Gastroesophageal sphincter (tissue), 4 donors: ENCODE data around the gene GOLGA6L2. TPM values are rescaled to one million over a fixed set of nuclear protein-coding genes. Genes with fewer than 3 reads are reported as not detected.

Experiments
- ATAC-seq: fragments of 150-250 bp; one replicate; pipeline ENCODE4 v1.9.1; 2016; ENCODE audit warnings: mild to moderate bottlenecking, moderate library complexity
- H3K27ac ChIP-seq, 4 donors: fragments of 200-600 bp; sonication (generic) in 3 of 4; 1 replicate in 3 of 4; 2 replicates in 1 of 4; pipeline ENCODE4 v1.5.1; 2016 to 2019
- H3K27me3 ChIP-seq: fragments of 200-600 bp; sonication (generic); one replicate; pipeline ENCODE4 v1.5.1; 2019
- H3K36me3 ChIP-seq, 2 donors: fragments of 200-600 bp; sonication (generic); one replicate each; pipeline ENCODE4 v1.5.1; 2019; ENCODE audit warnings: control low read depth in 1 of 2
- H3K4me1 ChIP-seq, 3 donors: fragments of 200-600 bp; sonication (generic); 1 replicate in 2 of 3; 2 replicates in 1 of 3; pipeline ENCODE4 v1.5.1; 2016 to 2019; ENCODE audit warnings: control low read depth in 2 of 3
- H3K4me3 ChIP-seq, 2 donors: fragments of 200-600 bp; sonication (generic); one replicate each; pipeline ENCODE4 v1.5.1; 2019; ENCODE audit warnings: mild to moderate bottlenecking in 1 of 2, moderate library complexity in 1 of 2
- H3K9me3 ChIP-seq, 3 donors: fragments of 200-600 bp; sonication (generic); one replicate each; pipeline ENCODE4 v1.5.1; 2017 to 2019; ENCODE audit warnings: control low read depth in 2 of 3
- CTCF ChIP-seq, 4 experiments: fragments of 200-600 bp in 2 of 4; fragments of 450-650 bp in 2 of 4; sonication (generic) in 1 of 4; IDR thresholded peaks; one replicate each; pipeline ENCODE4 v1.5.1; 2017 to 2019; ENCODE audit warnings: antibody characterized with exemption in 4 of 4, mild to moderate bottlenecking in 2 of 4, moderate library complexity in 2 of 4
- EP300 ChIP-seq: sonication (generic); formaldehyde crosslinking; IDR thresholded peaks from one replicate; pipeline ENCODE4 v1.6.1; 2017; ENCODE audit warnings: antibody characterized with exemption, mild to moderate bottlenecking
- POLR2A ChIP-seq, 2 donors: fragments of 450-650 bp; IDR thresholded peaks; one replicate each; pipeline ENCODE4 v1.6.1; 2017; ENCODE audit warnings: antibody characterized with exemption in 2 of 2, mild to moderate bottlenecking in 2 of 2, moderate library complexity in 1 of 2
- POLR2AphosphoS5 ChIP-seq: sonication (generic); formaldehyde crosslinking; IDR thresholded peaks from one replicate; pipeline ENCODE4 v1.6.1; 2017; ENCODE audit warnings: antibody characterized with exemption
- WGBS, 2 donors: methylation state at CpG; one replicate each; pipeline ENCODE4 v1.1.5; 2018; ENCODE audit warnings: low coverage in 1 of 2; 5-methylcytosine and 5-hydroxymethylcytosine counted together
- total RNA-seq, 4 donors: library from RNA; depleted of rRNA; stranded (reverse); fragments of >200 nt; gene quantifications; one replicate each; pipeline ENCODE4 v1.1.0, GENCODE V29; 2016

The GOLGA6L2 gene
- total RNA-seq, 4 donors from 2014 or later, result 0.19 TPM; not detected in 3

GRCh38 chr15:23482228-23482627 is 35.2 kb upstream of the GOLGA6L2 start:
- 86 to 92% methylated on average over 1 of the region's 1 CpG for WGBS, 2 donors
- H3K9me3 ChIP-seq, result no peaks in the 10 kb centered on the region

DNA sequence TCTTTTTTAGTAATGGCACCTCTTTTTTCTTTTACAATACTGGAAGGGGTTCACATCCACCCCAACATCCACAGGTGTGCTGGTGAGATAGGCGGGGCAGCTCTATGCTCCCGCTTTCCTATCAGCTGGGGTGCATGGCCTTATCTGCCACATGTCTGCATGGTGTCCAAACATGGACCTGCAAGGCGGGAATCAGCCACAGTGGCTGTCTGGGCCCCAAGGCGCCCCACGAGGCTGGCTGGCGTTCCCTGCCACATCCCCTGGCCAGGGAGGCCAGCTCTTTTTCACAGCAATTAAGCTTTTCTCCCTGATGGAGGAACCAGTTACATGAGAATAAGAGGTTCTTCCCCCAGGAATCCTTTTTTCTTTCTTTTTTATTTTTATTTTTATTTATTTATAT is 30.9 kb upstream of the GOLGA6L2 start:
- WGBS, 2 donors, result 78 to 80% methylated on average over 2 to 6 of the region's 6 CpGs
- ATAC-seq, result no peak
- Histone ChIP-seq H3K4me3 (no peak overlapping the region), H3K27ac (no peak overlapping the region), H3K4me1 (no peaks in the 10 kb centered on the region), H3K27me3 (no peaks in the 10 kb centered on the region), H3K9me3 (no peaks in the 10 kb centered on the region), H3K36me3 (no peaks in the 10 kb centered on the region)
- TF ChIP-seq CTCF (IDR thresholded peaks at IDR 0.05) (no peak), EP300 (no peak), POLR2AphosphoS5 (no peak), POLR2A (IDR thresholded peaks at IDR 0.05) (no peak)

More at GRCh38 chr15:23482228-23482627, 35.2 kb upstream of the GOLGA6L2 start:
- Histone ChIP-seq H3K36me3 (no peaks in the 10 kb centered on the region), H3K4me3 (no peak overlapping the region), H3K4me1 (no peaks in the 10 kb centered on the region), H3K27me3 (no peaks in the 10 kb centered on the region), H3K27ac (no peak overlapping the region)
- no peak for ATAC-seq
- no peak for TF ChIP-seq POLR2AphosphoS5
- TF ChIP-seq CTCF (IDR thresholded peaks at IDR 0.05), result no peak
- no peak for TF ChIP-seq POLR2A (IDR thresholded peaks at IDR 0.05)
- no peak for TF ChIP-seq EP300

- no peak for TF ChIP-seq CTCF (IDR thresholded peaks at IDR 0.05)
- TF ChIP-seq EP300, result no peak
- TF ChIP-seq POLR2A (IDR thresholded peaks at IDR 0.05), result no peak
- TF ChIP-seq POLR2AphosphoS5, result no peak
- no peaks in the 10 kb centered on the region for H3K9me3 ChIP-seq
Observed at GRCh38 chr15:23472678-23473077, 25.6 kb upstream of the GOLGA6L2 start.

DNA sequence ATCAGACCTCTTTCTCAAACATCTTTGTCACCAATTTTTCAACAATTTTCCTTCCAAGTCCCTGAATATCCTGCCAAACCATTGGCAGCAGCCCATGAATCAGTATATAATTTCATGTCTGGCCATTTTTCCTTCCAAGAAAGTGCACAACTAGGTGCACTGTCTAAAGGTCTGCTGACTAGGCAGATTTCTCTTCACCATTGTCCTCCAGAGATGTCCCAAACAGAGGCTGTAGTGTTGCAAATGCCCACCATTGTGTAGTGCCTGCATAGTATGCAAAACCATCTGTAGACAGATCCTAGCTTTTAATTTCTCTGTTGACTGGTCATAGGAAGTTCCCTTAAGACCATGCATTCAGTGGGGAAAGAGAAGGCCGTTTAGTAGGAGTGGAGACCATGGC is 25.0 kb upstream of the GOLGA6L2 start:
- H3K27me3 ChIP-seq, result no peaks in the 10 kb centered on the region
- no peaks in the 10 kb centered on the region for H3K9me3 ChIP-seq
- no peak overlapping the region for H3K4me3 ChIP-seq
- TF ChIP-seq POLR2AphosphoS5 (no peak), EP300 (no peak), POLR2A (IDR thresholded peaks at IDR 0.05) (no peak), CTCF (IDR thresholded peaks at IDR 0.05) (no peak)
- no peaks in the 10 kb centered on the region for H3K36me3 ChIP-seq
- no peak overlapping the region for H3K27ac ChIP-seq
- WGBS, 2 donors, result 82 to 100% methylated on average over 1 of the region's 1 CpG
- ATAC-seq, result no peak
- no peaks in the 10 kb centered on the region for H3K4me1 ChIP-seq

More at GRCh38 chr15:23472678-23473077, 25.6 kb upstream of the GOLGA6L2 start:
- Histone ChIP-seq H3K4me3 (no peak overlapping the region), H3K4me1 (no peaks in the 10 kb centered on the region), H3K27me3 (no peaks in the 10 kb centered on the region), H3K36me3 (no peaks in the 10 kb centered on the region), H3K27ac (no peak overlapping the region)
- ATAC-seq, result no peak
- WGBS, 2 donors, result 66 to 68% methylated on average over 3 of the region's 3 CpGs

DNA sequence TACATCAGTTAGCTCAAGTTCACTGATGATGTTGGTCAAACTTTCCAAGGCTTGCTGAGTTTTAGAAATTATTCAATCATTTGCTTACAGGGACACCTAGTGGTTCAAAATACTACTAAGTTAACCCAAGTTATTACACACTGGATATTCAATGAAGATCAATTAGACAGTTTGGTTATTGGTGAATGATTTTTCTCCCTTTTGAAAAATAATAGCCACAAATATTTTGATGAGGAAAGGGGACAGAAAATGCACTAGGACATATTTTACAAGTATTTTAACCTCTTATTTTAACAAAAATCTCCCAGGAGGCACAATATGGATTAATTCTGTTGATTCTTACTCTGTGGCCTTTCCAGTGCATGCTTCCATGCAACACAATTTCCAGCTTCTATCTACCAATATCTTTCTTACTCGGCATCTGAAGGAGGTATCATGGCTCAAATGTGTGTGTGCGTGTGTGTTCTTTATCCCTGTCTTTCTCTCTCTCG is 20.1 kb upstream of the GOLGA6L2 start:
- H3K27me3 ChIP-seq, result no peaks in the 10 kb centered on the region
- H3K27ac ChIP-seq, result no peak overlapping the region
- H3K4me3 ChIP-seq, result no peak overlapping the region
- H3K4me1 ChIP-seq, result no peaks in the 10 kb centered on the region
- H3K9me3 ChIP-seq, result no peaks in the 10 kb centered on the region
- WGBS, 2 donors, result 69 to 72% methylated on average over 3 of the region's 3 CpGs
- ATAC-seq, result no peak
- TF ChIP-seq EP300 (no peak), POLR2A (IDR thresholded peaks at IDR 0.05) (no peak), POLR2AphosphoS5 (no peak), CTCF (IDR thresholded peaks at IDR 0.05) (peak in 3 of 4 experiments; percentile 32 to 46 (median 45))
- no peaks in the 10 kb centered on the region for H3K36me3 ChIP-seq
